ENCODE data around the gene RBM28. TPM values are rescaled to one million over a fixed set of nuclear protein-coding genes. Genes with fewer than 3 reads are reported as not detected.

The RBM28 gene
- total and polyA plus RNA-seq, 10 of the 15 experiments (the other 5 are each of a cell fraction or from before 2014, with no cell fraction given) = 14.3 to 50.4 (median 32.8) TPM

GRCh38 chr7:128352153-128352537 lies 8.4 kb upstream of the RBM28 start:
- Histone ChIP-seq H3K9ac (ENCODE audit: control insufficient read depth, insufficient read depth, low read length) (no peak overlapping the region), H3K9me3 (replicated peaks; ENCODE audit: control insufficient read depth, insufficient read depth, low read length) (no peaks in the 10 kb centered on the region), H3K27me3 (replicated peaks in 1 of 2; ENCODE audit: control insufficient read depth in 2 of 2, insufficient read depth in 2 of 2, low read length in 1 of 2) (peaks cover 0 to 10% of the 10 kb centered on the region in 2 experiments; a peak in 3 of 4 replicates), H2AFZ (ENCODE audit: control insufficient read depth, low read depth, low read length) (no peak overlapping the region), H4K20me1 (ENCODE audit: control insufficient read depth, insufficient read depth) (no peaks in the 10 kb centered on the region), H3K36me3 (ENCODE audit: control insufficient read depth in 2 of 2, insufficient read depth in 2 of 2, low read length in 1 of 2) (no peaks in the 10 kb centered on the region), H3K4me1 (ENCODE audit: control insufficient read depth, insufficient read depth, low read length) (no peaks in the 10 kb centered on the region), H3K27ac (ENCODE audit: control insufficient read depth, insufficient read depth) (no peak overlapping the region), H3K4me2 (ENCODE audit: control insufficient read depth, insufficient read depth) (no peak overlapping the region), H3K4me3 (no peak overlapping the region), H3K79me2 (ENCODE audit: control insufficient read depth, insufficient read depth, low read length) (no peaks in the 10 kb centered on the region)
- DNase-seq (ENCODE audit: low read depth, low spot score) (no peak), ATAC-seq (no peak; the same call in 2 of the 3 replicates), FAIRE-seq (no peak)
- intact Hi-C loops (cut with micrococcal nuclease; ENCODE audit: unreplicated experiment) (no loop called here), in situ Hi-C loops (cut with MboI) (no loop called here)
- CTCF ChIA-PET = no interaction called here
- TF ChIP-seq E2F4 (IDR thresholded peaks at IDR 0.05; ENCODE audit: low read depth, low read length) = no peak
- SMC1A ChIA-PET (ENCODE audit: uncharacterized antibody, unreplicated experiment) = no interaction called here
- POLR2A ChIA-PET = no interaction called here
- BruUV-seq (replicated peaks) = no TSS peak
- RAD21 ChIA-PET (ENCODE audit: unreplicated experiment) = no interaction called here
- WGBS (ENCODE audit: insufficient coverage, insufficient replicate concordance, low lambda C conversion rate, missing lambda C conversion rate) = 42% methylated on average over 21 of the region's 34 CpGs

GRCh38 chr7:128351296-128352152 lies 7.8 kb upstream of the RBM28 start:
- intact Hi-C loops (cut with micrococcal nuclease; ENCODE audit: unreplicated experiment) (no loop called here), in situ Hi-C loops (cut with MboI) (no loop called here)
- no peak for DNase-seq (ENCODE audit: low read depth, low spot score)
- no peaks in the 10 kb centered on the region for H3K9me3 ChIP-seq (replicated peaks; ENCODE audit: control insufficient read depth, insufficient read depth, low read length)
- ChIA-PET RAD21 (ENCODE audit: unreplicated experiment) (no interaction called here), SMC1A (ENCODE audit: uncharacterized antibody, unreplicated experiment) (no interaction called here), POLR2A (no interaction called here), CTCF (no interaction called here)
- no peak overlapping the region for H3K9ac ChIP-seq (ENCODE audit: control insufficient read depth, insufficient read depth, low read length)
- WGBS (ENCODE audit: insufficient coverage, insufficient replicate concordance, low lambda C conversion rate, missing lambda C conversion rate) = 39% methylated on average over 70 of the region's 97 CpGs
- TF ChIP-seq FOS (IDR thresholded peaks at IDR 0.05; ENCODE audit: borderline replicate concordance, extremely low read depth, insufficient read length) (no peak), BHLHE40 (IDR thresholded peaks at IDR 0.05; ENCODE audit: borderline replicate concordance in 1 of 2, low read depth in 2 of 2, low read length in 1 of 2) (0 out of 4 replicates have a peak, but pooled peaks of 1 of the 2 experiments have one; percentile 7), SMAD1 (IDR thresholded peaks at IDR 0.05; ENCODE audit: low read depth, partially characterized antibody) (no peak), TCF12 (IDR thresholded peaks at IDR 0.05; ENCODE audit: low read depth, low read length) (no peak)
- no peak; the same call in 2 of the 3 replicates for ATAC-seq
- H3K4me1 ChIP-seq (ENCODE audit: control insufficient read depth, insufficient read depth, low read length) = no peaks in the 10 kb centered on the region
- peaks cover 0 to 10% of the 10 kb centered on the region in 2 experiments; a peak in 3 of 4 replicates for H3K27me3 ChIP-seq (replicated peaks in 1 of 2; ENCODE audit: control insufficient read depth in 2 of 2, insufficient read depth in 2 of 2, low read length in 1 of 2)
- H3K27ac ChIP-seq (ENCODE audit: control insufficient read depth, insufficient read depth) = no peak overlapping the region
- H3K4me2 ChIP-seq (ENCODE audit: control insufficient read depth, insufficient read depth) = no peak overlapping the region
- no peak for FAIRE-seq
- no peak overlapping the region for H2AFZ ChIP-seq (ENCODE audit: control insufficient read depth, low read depth, low read length)
- H3K79me2 ChIP-seq (ENCODE audit: control insufficient read depth, insufficient read depth, low read length) = no peaks in the 10 kb centered on the region
- no peaks in the 10 kb centered on the region for H4K20me1 ChIP-seq (ENCODE audit: control insufficient read depth, insufficient read depth)
- BruUV-seq (replicated peaks) = no TSS peak
- H3K4me3 ChIP-seq = no peak overlapping the region
- no peaks in the 10 kb centered on the region for H3K36me3 ChIP-seq (ENCODE audit: control insufficient read depth in 2 of 2, insufficient read depth in 2 of 2, low read length in 1 of 2)
